GM18507 (cell line): ENCODE results near the gene NFIB.

ENCODE experiments used
- DNase-seq: peaks from one replicate; pipeline ENCODE4 v3.0.0; 2011; ENCODE audit warnings: low read depth; ENCODE audit not compliant: insufficient read length; ENCODE audit errors: extremely low spot score
- FAIRE-seq: peaks from 2 replicates; lab custom pipeline; 2011; peaks lifted over from hg19 to GRCh38; lab: Jason Lieb, UNC

The NFIB gene

GRCh38 chr9:14068690-14069089 lies 245.3 kb downstream of the NFIB start:
- DNase-seq (no peak), FAIRE-seq (no peak)

GRCh38 chr9:14066831-14067230 lies 247.1 kb downstream of the NFIB start:
- FAIRE-seq (no peak), DNase-seq (no peak)

GRCh38 chr9:14066032-14066431 lies 247.9 kb downstream of the NFIB start:
- DNase-seq: no peak
- FAIRE-seq: no peak

GRCh38 chr9:14064940-14065339 lies 249.0 kb downstream of the NFIB start:
- no peak for FAIRE-seq
- no peak for DNase-seq

GRCh38 chr9:14063756-14064155 lies 250.2 kb downstream of the NFIB start:
- FAIRE-seq (no peak), DNase-seq (no peak)

GRCh38 chr9:14062586-14063221 lies 251.2 kb downstream of the NFIB start:
- DNase-seq: no peak
- no peak for FAIRE-seq

GRCh38 chr9:14061936-14062585 lies 251.9 kb downstream of the NFIB start:
- FAIRE-seq (no peak), DNase-seq (no peak)

GRCh38 chr9:14058325-14058688 lies 255.6 kb downstream of the NFIB start:
- DNase-seq: no peak
- no peak for FAIRE-seq

GRCh38 chr9:14057368-14058324 lies 256.3 kb downstream of the NFIB start:
- FAIRE-seq (no peak), DNase-seq (no peak)

GRCh38 chr9:14056316-14056861 lies 257.6 kb downstream of the NFIB start:
- FAIRE-seq (no peak), DNase-seq (no peak)

GRCh38 chr9:14054096-14054495 lies 259.8 kb downstream of the NFIB start:
- DNase-seq: no peak
- no peak for FAIRE-seq

- FAIRE-seq (no peak), DNase-seq (no peak)
Observed at GRCh38 chr9:14052359-14052758, 261.6 kb downstream of the NFIB start.

GRCh38 chr9:14051419-14051818 lies 262.5 kb downstream of the NFIB start:
- no peak for FAIRE-seq
- no peak for DNase-seq

GRCh38 chr9:14043483-14043882 lies 270.5 kb downstream of the NFIB start:
- no peak for DNase-seq
- FAIRE-seq: no peak

- DNase-seq (no peak), FAIRE-seq (no peak)
Observed at GRCh38 chr9:14037331-14037730, 276.6 kb downstream of the NFIB start.

GRCh38 chr9:14033067-14033466 lies 280.9 kb downstream of the NFIB start:
- no peak for FAIRE-seq
- no peak for DNase-seq
